ENCODE results near the gene DDAH2. TPM values are rescaled to one million over a fixed set of nuclear protein-coding genes. Genes with fewer than 3 reads are reported as not detected.

The DDAH2 gene
- total RNA-seq, 1 donor from 2014 or later: 266 TPM

- Mint-ChIP-seq H3K4me3 (ENCODE audit: unreplicated experiment) (no peak overlapping the region), H3K36me3 (ENCODE audit: unreplicated experiment) (no peaks in the 10 kb centered on the region), H3K27ac (ENCODE audit: unreplicated experiment) (no peak overlapping the region), H3K27me3 (ENCODE audit: unreplicated experiment) (peaks cover 7% of the 10 kb centered on the region), H3K9me3 (ENCODE audit: unreplicated experiment) (peaks cover 7% of the 10 kb centered on the region), H3K4me1 (ENCODE audit: low read depth, unreplicated experiment) (peaks cover 7% of the 10 kb centered on the region)
- no peak for DNase-seq
- no peak for TF ChIP-seq CTCF (IDR thresholded peaks at IDR 0.05; ENCODE audit: partially characterized antibody, unreplicated experiment)
These were observed 10.1 kb downstream of the DDAH2 start for GRCh38 chr6:31719001-31719400.

DNA sequence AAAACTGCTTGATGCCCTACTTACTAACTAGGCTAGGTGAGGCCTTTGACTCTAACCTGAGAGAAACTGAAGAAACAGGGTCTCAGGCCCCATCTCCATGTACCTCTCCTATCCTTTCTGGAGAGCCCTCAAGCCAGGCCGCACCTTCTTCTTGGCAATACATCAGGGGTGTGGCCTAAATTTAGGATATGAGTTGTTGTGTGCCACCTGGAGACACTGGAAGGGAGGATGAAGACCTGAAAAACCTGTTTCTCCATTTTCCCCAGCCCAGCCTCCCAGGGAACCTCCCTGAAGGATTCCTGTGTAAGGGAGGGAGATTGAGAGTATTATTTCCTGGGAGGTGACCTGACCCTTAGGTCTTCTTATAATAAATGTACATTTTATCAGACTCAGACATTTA is 10.8 kb downstream of the DDAH2 start:
- Mint-ChIP-seq H3K27me3 (ENCODE audit: unreplicated experiment) (peaks cover 8% of the 10 kb centered on the region), H3K4me1 (ENCODE audit: low read depth, unreplicated experiment) (peaks cover 9% of the 10 kb centered on the region), H3K36me3 (ENCODE audit: unreplicated experiment) (no peaks in the 10 kb centered on the region), H3K9me3 (ENCODE audit: unreplicated experiment) (peaks cover 5% of the 10 kb centered on the region), H3K27ac (ENCODE audit: unreplicated experiment) (no peak overlapping the region), H3K4me3 (ENCODE audit: unreplicated experiment) (no peak overlapping the region)
- no peak for DNase-seq
- no peak for TF ChIP-seq CTCF (IDR thresholded peaks at IDR 0.05; ENCODE audit: partially characterized antibody, unreplicated experiment)

GRCh38 chr6:31717499-31718222 is 11.4 kb downstream of the DDAH2 start:
- Mint-ChIP-seq H3K4me3 (ENCODE audit: unreplicated experiment) (peak overlapping the region; percentile 30), H3K9me3 (ENCODE audit: unreplicated experiment) (peaks cover 5% of the 10 kb centered on the region), H3K4me1 (ENCODE audit: low read depth, unreplicated experiment) (peaks cover 12% of the 10 kb centered on the region), H3K36me3 (ENCODE audit: unreplicated experiment) (no peaks in the 10 kb centered on the region), H3K27ac (ENCODE audit: unreplicated experiment) (no peak overlapping the region), H3K27me3 (ENCODE audit: unreplicated experiment) (peaks cover 11% of the 10 kb centered on the region)
- no peak for DNase-seq
- TF ChIP-seq CTCF (IDR thresholded peaks at IDR 0.05; ENCODE audit: partially characterized antibody, unreplicated experiment): no peak

DNA sequence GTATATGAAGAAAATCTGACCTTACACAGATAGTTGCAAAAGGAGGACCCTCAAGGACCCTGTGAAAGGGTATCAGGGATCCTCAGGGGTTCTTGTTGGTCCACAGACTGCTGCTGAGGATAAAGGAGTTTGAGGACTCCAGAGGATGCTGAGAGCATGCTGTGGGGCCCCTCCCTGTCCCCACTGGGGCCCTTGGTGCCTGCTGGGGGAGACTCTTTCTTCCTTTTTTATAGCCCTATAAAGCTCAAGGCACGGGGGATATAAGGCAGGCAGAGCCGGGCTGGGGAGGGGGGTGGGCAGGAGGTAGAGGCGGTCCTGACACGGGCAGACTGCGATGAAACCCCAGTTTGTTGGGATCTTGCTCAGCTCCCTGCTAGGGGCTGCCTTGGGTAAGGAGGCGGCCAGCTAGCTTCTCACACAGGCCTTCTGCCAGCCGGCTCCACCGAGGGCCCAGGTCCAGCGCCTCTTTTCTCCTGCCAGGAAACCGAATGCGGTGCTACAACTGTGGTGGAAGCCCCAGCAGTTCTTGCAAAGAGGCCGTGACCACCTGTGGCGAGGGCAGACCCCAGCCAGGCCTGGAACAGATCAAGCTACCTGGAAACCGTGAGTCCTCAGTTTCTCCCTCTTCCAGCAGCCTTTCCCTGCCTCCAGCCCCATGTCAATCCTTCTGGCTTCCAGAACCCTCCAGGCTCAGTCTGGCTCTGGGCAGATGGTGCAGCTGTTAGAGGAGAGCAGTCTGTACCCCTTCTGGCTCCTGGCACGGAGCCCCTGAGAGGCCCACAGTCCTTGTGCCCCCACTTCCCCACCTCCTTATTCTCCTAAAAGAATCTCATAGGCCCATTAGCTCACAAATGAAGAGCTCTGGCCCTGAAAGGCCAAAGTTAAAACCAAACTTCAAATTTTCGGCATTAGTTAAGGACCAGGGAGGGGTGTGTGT is 13.8 kb downstream of the DDAH2 start, which contains the start of gene LY6G6D:
Gene LY6G6D, plus strand, starts transcription at position 327 of the 937 bp plus-strand sequence. Its CDS starts 8 bp downstream, at position 335.
- peaks cover 7% of the 10 kb centered on the region for H3K27me3 Mint-ChIP-seq (ENCODE audit: unreplicated experiment)
- TF ChIP-seq CTCF (IDR thresholded peaks at IDR 0.05; ENCODE audit: partially characterized antibody, unreplicated experiment): no peak
- peaks cover 14% of the 10 kb centered on the region for H3K9me3 Mint-ChIP-seq (ENCODE audit: unreplicated experiment)
- H3K27ac Mint-ChIP-seq (ENCODE audit: unreplicated experiment): peak within 1 kb of the TSS; percentile 62
- no peak for DNase-seq
- peaks cover 17% of the 10 kb centered on the region for H3K4me1 Mint-ChIP-seq (ENCODE audit: low read depth, unreplicated experiment)
- H3K36me3 Mint-ChIP-seq (ENCODE audit: unreplicated experiment): no peaks in the 10 kb centered on the region
- H3K4me3 Mint-ChIP-seq (ENCODE audit: unreplicated experiment): peak within 1 kb of the TSS; percentile 75
